ENCODE measurements around the gene ZNF511.
A peak's percentile ranks its signal among the peaks of the same experiment; 100 is the strongest.

The ZNF511 gene

DNA sequence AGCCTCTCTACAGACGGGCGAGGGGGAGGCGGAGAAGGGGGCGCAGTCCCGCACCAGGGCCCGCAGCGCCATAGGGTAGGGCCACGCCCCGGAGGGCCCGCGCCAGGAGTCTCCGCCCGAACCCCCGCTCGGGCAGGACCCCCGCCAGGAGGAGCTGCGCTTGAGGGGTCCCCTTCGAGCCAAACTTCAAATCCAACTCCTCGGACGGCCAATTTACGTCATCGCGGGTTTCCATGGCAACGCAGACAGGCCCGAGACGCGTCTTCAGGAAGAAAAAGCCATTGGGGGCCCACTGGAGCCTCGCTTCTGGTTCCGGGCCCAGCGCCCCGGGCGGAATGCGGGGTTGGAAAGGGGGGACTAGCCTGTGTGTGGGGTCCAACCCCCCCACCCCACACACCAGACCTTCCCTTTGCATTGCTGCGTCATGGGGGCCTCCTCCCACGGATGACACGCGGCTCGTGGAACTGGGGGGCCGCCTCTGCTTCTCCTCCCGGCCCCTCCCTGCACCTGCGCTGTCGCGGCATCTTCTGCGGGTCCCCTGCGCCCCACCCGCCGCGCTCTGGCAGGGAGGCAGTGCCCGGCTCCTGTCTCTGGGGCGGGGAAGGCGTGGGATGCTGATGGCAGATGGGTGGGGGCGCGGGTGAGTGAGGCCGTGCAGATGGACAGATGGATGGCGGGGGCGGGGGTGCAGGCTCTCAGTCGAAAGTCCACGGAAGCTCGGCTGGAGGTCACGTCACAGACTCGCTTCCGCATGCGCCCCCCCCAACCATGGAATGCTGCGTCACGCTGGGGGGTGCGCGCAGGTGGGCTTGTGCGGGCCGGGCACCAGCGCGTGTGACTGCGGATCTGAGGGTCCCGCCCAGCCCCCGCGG, 26.8 kb downstream of the ZNF511 start:
- DNase-seq (ENCODE audit: low spot score), result peak; percentile 44

DNA sequence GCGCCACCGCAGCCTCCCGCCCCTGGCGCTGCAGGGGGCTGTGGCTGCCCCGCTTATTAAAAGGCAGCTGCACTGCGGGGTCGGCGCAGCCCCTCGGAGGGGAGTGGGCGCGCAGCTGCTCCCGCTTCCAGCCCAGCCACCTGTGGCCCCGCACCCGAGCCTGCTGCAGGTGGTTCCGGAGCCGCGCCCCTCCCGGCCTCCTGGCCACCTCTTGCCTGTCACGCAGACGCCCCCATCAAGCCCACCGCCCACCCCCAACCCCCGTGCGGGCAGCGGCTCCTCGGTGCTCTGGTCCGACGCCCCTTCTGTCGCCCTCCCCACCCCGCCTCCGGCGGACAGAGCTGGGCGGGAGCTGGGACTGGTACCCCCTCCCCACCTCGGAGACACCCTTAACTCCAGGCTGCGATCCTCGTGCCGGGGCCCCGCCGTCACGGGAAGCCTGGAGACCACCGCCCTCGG, 27.4 kb downstream of the ZNF511 start:
- DNase-seq (ENCODE audit: low spot score), result no peak

DNA sequence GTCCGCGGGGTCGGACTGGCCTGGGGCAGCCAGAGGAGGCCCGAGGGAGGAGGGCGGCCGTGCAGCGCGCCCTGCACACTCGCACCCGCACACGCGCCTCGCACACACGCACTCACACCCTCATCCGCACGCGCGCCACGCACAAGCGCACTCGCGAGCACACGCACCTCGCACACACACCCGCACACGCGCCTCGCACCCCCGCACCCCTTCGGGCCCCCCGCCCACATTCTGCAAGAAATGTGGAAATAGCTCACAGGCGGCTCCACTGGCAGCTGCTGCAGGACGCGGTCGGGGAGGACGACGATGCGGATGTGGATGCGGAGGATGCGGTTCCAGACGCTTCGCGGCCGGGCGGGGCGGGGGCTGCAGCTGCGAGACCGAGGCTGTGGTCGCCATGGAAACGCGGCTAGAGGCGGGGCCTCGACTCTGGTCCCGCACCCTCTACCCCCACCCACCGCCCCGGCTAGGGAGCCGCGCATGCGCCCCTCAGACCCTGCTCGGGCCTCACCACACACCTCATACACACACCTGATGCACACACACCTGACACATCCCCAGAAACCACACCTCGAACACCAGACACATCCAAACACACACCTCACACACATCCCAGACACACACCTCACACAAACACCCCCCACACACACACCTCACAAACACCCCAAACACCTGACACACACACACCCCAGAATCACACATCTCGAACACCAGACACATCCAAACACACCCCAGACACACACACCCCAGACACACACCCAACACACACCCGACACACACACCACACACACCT, 28.1 kb downstream of the ZNF511 start, which contains the start of gene CALY:
Gene CALY, minus strand, starts transcription at position 320 of the 793 bp plus-strand sequence. CDS start 7,907 bp downstream, outside the sequence.
- DNase-seq (ENCODE audit: low spot score), result no peak

DNA sequence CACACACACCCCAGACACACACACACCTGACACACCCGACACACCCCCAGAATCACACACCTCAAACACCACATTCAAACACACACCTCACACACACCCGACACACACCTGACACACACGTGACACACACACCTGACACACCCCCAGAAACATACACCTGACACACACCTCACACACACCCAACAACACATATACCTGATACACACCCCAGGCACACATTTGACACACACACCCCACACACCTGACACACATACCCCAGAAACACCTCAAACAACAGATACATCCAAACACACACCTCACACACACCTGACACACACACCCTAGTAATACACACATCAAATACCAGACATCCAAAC, 28.6 kb downstream of the ZNF511 start:
- DNase-seq (ENCODE audit: low spot score), result no peak

DNA sequence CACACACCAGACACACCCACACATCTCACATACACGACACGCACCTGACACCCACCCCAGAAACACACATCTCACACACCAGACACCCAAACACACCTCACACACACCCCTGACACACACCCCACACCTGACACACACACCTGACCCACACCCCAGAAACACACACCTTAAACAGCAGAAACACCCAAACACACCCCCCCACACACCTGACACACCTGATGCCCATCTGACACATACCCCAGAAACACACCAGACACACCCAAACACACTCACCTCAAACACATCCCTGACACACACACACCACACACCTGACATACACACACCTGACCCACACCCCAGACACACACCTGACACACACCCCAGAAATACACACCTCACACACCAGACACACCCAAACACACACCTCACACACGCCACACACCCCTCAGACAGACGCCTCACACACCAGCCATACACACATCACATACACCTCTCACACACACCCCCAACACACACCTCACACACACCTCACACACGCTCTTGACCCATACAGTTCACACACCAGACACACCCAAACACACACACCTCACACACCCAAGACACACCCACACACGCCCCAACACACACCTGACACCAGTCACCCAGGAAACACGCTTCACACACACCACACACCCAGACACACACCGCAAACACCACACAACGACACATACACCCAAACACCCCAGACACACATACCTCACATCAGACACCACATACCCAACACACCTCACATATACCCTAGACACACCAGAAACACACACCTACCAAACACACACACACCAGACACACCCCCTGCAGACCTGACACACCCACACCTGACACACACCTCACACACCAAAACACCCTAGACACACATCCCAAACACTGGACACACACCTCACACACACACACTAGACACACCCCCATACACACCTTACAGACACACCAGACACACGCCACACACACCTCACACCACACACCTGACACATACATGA, 29.7 kb downstream of the ZNF511 start:
- DNase-seq (ENCODE audit: low spot score), result no peak

DNA sequence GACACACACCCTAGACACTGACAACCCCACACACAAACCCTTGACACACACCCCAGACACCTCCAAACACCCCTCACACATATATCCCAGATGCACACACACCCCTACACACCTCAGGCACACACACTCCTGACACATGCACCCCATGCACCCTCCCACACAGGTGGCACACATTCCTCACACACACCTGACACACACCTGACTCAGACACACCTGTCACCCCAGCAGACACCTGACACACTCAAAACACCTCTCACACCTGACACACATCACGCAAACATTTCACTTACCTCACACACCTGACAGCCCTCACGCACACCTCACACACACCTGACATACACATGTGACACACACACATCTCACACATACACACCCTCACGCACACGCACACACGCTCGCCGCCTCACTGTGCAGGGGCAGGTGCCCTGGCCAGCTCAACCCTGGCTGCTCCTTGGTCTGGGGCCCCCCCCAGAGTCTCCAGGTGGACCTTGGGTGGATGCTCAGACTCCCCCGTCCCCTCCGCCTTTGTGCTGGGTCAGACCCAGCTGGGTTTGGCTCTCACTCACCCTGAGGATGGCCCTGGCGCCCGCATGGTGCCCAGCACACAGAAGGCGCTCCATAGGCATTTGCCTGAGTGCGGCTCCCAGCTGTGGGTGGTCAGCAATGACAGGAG, 31.1 kb downstream of the ZNF511 start:
- DNase-seq (ENCODE audit: low spot score), result no peak

DNA sequence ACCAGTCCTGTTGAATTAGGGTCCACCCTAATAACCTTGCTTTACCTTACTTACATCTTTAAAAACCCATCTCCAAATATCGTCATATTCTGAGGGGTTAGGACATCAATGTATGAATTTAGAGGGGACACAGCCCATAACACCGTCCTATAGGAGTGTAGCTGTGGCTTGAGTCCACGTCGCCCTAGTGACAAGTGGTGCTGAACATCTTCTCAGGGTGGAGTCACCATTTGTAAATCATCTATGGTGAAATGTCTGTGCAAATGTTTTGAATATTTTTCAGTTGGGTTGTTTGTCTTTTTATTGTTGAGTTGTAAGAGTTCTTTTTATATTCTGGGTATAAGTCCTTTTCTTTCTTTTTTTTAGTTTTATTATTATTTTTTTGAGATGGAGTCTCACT, 33.3 kb downstream of the ZNF511 start:
- no peak for DNase-seq (ENCODE audit: low spot score)

DNA sequence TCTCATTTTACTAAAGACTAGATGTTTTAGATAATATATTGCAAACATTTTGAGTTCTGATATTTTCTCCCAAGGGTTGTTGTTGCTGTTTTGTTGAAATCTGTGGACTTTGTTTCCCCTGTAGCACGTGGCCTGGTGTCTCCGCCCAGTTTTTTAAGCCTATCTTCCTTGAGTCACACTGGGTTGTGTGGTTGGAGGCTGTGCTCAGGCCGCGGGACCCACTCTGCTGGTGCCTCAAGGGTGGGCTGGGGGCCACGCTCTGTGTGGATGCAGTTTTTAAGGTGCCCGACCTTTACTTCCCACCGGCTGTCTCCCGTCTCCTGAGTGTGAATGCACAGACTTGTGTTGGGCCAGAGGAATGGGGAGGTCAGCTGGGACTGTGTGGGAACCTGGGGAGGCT, 34.2 kb downstream of the ZNF511 start:
- DNase-seq (ENCODE audit: low spot score), result no peak

DNA sequence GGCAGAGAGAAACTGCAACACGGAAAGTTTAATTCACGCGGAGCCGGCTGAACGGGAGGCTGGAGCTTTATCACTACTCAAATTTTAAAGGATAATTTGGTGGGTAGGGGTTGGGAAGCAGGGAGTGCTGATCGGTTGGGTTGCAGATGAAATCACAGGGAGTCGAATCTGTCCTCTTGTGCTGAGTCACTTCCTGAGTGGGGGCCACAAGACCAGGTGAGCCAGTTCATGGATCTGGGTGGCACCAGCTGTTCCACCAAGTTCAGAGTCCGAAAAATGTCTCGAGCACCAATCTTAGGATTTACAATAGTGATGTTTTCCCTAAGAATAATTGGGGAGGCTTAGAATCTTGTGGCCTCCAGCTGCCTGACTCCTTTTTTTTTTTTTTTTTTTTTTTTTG, 34.8 kb downstream of the ZNF511 start:
- DNase-seq (ENCODE audit: low spot score), result peak; percentile 59

DNA sequence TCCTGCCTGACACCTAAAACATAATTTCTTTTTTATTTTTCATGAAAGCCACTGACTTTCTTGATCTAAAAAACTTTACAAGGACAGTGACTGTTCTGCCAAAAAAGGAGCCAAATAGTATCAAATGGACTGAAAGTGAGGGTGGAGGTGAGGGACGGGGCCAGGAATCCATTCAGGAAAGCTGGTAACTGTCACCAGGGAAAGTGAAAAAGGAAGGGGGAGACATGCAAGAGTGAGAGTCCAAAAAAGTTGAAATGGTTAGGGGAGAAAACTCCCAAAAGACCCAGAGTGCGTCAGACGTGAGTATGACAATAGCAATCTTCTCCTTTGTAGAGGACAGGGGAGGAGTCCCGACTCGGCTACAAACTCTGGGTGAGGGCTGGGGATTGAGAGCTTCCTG, 35.5 kb downstream of the ZNF511 start:
- no peak for DNase-seq (ENCODE audit: low spot score)

DNA sequence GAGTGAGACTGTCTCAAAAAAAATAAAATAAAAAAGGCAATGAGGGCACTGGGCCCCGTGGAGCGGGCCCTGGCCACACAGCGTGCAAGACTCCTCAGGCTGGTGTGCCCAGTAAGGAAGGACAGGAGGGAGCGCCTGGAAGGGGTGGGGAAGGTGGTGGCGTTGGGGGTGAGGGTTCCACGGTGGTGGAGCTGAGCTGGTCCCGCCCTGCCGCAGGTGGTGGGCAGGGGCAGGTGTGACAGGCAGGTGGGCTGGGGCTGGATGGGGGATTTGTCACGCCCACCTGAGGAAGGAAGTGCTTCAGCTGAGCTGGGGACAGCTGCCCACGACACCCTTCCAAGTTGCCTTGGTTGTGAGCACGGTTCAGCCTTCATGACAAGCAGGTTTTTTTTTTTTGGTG, 37.7 kb downstream of the ZNF511 start:
- no peak for DNase-seq (ENCODE audit: low spot score)

DNA sequence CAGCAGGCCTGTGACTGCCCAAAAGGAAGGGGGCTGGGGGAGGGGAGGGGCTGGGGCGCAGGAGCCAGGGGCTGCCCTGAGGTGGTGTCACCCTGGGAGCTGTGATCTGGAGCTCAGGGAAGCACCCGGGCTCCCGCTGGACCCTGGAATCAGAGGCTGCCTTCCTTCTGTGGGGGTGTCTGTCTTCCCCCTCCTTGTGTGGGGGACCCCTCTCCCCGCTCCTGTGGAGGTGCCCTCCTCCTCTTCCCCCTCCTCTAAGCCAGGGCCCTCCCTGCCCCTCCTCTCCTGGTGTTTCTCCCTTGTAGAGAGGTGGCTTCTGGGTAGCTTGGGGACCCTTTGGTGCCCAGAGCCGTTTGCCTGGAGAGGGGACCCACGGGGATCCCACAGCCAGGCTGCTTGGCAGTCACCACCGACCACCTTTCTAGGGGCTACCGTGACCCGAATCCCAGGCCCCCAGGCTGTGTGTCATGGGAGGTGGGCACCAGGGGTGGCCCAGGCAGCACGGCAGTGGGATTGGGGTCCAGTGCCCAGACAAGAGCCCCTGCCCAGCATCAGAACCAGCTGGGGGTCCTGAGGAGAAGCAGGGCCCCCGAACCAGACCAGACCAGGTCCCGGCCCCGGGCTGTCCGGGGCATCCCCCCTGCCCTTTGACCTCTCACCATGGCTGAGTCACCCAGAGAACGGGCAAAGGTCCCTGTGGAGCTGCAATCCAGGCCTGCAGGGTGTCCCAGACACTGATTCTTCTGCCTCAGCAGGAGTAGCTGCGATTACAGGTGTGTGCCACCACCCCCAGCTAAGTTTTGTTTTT, 39.2 kb downstream of the ZNF511 start:
- DNase-seq (ENCODE audit: low spot score), result peak; percentile 32

DNA sequence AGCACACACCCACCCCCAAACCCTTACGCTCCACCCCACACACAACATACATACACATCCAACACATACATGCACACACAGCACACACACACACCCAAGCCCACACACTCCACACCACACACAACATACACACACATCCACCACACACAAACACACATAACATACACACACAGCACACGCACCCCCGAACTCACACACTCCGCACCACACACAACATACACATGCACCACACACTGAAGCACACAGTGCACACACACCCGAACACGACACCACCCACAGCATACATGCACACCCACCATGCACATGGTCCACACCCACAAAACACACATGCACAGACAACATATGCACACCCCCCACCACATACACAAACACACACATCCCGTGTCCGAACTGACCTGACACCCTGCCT, 40.5 kb downstream of the ZNF511 start:
- DNase-seq (ENCODE audit: low spot score), result no peak

DNA sequence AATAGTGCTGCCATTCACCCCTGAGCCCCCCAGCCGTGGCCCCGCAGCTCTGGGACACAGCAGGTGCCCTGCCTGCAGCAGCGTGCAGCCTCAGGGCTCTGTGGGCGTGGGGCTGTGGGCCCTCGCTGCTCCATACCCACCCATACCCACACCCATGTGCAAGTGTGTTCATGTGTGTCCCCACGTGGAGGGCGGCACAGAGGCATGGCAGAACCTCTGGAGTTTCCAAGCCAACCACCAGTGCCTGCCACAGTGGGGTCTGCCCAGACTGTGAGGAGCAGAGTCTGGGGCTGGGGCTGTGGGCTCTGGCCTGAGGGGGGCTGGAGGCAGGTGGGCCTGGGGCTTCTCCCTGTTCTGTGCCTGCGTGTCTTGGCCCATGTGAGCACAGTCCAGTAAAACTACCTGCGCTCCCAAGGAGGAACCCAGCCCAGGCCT, 40.9 kb downstream of the ZNF511 start:
- no peak for DNase-seq (ENCODE audit: low spot score)

DNA sequence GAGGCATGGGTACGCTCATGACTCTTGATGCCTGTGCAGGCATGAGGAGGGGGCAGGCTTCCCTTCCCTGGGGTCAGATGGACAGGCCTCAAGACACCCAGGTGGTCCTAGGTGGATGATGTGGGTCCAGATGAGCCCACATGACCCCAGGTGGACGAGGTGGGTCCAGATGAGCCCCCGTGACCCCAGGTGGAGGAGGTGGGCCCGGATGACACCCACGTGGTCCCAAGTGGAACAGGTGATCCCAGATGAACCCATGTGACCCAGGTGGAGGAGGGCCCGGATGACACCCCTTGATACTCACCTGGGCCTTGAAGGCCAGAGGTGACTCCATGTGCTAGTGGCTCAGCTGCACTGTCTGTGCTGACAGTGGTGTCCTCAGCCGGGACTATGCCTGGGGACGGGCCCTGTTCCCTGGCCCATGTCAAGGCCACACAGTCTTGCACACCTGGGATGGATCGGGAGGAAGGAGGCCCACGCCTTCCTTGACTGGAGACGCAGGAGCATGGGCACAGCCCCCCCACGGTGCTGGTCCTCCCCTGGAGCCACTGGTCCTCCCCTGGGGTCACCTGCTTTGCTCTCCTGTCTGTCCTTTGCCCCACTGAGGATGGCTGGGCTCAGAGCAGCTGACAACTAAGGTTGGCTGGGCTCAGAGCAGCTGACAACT, 41.7 kb downstream of the ZNF511 start:
- no peak for DNase-seq (ENCODE audit: low spot score)

DNA sequence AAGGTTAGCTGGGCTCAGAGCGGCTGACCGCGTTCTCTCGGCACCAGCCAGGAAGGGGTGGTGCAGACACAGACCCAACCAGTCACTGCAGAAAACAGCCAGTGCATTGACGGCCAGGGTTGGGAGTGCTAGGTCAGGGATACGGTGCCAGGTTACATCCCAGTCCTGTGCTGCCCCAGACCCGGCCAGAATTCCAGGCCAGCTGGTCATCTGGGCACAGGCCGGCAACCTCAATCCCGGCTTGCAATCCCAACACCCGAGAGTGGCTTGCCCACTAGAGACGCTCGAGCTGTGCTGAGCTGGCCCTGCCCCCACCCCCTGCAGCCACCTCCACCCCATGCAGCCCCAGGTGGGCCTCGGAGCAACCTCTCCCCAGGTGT, 42.2 kb downstream of the ZNF511 start:
- DNase-seq (ENCODE audit: low spot score), result no peak

DNA sequence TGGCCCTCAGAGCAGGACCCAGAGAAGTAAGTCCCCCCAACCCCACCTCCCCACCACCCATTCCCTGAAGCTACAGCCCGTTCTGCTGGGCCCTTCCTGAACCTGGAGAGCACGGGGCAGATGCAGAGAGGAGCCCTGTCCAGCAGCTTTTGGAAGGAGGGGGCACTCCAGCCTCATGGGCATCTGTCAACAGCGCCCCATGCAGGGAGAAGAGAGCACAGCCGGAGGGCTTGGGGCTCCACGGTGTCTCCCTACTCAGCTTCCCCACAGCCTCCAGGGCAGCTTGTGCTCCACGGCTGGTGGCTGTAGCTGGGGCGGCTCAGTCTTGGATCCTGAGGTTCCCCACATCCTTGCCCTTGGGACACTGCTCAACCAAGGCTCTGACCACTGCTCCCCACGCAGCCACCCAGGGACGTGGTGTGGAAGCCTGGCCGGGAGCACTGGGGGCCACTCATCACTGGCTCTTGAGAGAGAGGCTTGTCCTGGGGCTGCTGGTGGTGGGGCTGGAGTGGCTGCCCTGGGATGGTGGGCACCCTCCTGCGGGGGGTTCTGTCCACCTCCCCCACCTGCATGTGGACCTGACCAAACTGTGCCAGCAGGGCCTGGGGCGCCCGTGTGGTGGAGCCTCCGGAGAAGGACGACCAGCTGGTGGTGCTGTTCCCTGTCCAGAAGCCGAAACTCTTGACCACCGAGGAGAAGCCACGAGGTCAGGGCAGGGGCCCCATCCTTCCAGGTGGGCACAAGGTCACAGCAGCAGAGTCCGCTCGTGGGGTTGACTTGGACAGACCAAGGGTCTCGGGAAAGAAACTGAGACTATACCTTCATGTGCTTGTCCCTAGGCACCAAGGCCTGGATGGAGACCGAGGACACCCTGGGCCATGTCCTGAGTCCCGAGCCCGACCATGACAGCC, 42.9 kb downstream of the ZNF511 start:
- no peak for DNase-seq (ENCODE audit: low spot score)

DNA sequence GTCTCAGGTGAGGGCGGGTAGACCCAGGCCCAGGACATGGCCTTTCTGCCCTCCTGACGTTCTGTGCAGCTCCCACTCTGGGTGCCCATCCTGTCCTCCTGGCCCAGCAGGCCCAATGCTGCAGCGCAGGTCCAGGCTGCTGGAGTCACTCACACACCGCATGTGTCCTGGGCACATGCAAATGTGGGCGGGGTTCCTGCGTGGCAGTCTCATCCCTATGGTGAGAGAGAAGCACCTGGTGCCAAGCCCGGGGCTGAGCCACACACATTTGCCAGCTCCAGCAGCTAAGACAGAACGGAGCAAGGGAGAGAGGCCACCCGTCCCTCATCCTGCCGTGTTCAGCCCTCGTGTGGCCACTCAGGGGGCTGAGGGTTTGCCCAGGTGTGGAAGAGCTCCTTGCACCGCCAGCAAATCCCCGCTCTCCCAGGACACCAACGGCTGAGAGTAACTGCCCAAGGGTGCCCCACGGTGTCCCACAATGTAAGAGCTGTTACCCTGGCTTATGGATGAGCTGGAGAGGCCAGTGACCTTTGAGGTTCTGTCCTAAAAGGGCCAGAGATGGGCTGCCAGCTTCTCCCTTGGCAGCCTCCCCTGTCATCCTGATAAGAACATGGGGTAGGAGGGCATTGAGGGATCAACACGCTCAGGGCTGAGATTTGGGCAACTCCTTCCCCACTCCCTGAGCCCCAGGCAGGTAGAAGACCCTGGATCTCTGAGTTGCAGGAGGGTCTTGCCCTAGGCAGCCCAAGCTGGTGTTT, 44.7 kb downstream of the ZNF511 start:
- DNase-seq (ENCODE audit: low spot score), result no peak

Data from SW480 (cell line).